ENCODE measurements around the gene FOCAD.
"Not testable (repeated sequence)": the region's sequence is repeated elsewhere in the genome, so short reads cannot be mapped to it uniquely, and the experiment has no call there.

GRCh38 chr9:20973246-20973947 is 289.3 kb downstream of the FOCAD start:
- not testable (repeated sequence) for TF ChIP-seq POLR2A (IDR thresholded peaks at IDR 0.05)
- TF ChIP-seq, protein P1, sequence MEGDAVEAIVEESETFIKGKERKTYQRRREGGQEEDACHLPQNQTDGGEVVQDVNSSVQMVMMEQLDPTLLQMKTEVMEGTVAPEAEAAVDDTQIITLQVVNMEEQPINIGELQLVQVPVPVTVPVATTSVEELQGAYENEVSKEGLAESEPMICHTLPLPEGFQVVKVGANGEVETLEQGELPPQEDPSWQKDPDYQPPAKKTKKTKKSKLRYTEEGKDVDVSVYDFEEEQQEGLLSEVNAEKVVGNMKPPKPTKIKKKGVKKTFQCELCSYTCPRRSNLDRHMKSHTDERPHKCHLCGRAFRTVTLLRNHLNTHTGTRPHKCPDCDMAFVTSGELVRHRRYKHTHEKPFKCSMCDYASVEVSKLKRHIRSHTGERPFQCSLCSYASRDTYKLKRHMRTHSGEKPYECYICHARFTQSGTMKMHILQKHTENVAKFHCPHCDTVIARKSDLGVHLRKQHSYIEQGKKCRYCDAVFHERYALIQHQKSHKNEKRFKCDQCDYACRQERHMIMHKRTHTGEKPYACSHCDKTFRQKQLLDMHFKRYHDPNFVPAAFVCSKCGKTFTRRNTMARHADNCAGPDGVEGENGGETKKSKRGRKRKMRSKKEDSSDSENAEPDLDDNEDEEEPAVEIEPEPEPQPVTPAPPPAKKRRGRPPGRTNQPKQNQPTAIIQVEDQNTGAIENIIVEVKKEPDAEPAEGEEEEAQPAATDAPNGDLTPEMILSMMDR (IDR thresholded peaks at IDR 0.05): not testable (repeated sequence)

Measured in prostate gland (tissue), 2 donors.